GM19438 (cell line): ENCODE measurements around the gene DYTN.
A peak's percentile ranks its signal among the peaks of the same experiment; 100 is the strongest.
"Not testable (repeated sequence)": the region's sequence is repeated elsewhere in the genome, so short reads cannot be mapped to it uniquely, and the experiment has no call there.

Source experiments
- ATAC-seq: cut with Tn5 transposase; IDR thresholded peaks from one replicate; pipeline ENCODE4 v1.9.1; 2021; ENCODE audit warnings: low read depth; ENCODE audit not compliant: unreplicated experiment

Gene DYTN, protein sequence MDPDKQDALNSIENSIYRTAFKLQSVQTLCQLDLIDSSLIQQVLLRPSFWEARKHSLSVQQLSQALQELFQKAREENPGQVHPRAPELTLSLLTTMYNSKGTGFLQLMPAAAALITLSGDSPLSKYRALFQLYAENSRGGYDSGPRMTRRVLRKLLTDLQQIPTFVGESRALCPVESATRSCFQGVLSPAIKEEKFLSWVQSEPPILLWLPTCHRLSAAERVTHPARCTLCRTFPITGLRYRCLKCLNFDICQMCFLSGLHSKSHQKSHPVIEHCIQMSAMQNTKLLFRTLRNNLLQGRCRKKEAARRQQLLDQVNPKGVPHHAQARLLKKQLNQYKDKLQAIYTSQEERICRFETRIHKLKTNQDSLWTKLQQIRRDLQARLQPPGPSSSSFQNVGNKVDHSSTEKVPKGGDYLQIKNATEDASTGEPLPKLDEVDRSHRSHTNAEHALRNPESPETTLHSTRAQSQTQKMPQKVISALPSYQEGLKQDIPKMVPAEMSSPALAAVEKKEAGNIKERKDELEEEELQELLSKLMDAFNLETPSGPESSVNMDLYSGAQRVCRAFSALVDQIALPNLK

DNA sequence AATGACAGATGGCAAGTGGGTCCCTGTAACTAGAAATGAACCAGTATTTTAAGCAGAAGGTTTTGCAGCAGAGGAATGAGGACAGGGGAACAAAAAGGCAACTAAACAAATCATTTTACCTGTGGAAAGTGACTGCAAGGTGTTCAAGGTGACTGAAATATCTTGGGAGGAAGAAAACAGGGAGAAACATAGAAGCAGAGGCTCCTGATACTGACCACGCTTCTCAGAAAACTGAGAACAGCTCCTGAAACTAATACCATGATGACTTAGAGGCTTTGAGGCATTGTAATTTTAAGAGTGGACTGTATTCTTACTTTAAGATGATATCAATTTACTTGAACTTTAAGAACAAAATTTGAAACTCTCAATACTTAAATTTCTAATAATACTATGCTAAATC lies at the start of gene DYTN:
Gene DYTN, minus strand, starts transcription at position 101 of the 400 bp plus-strand sequence. CDS start 117 bp downstream, outside the sequence.
- no peak for ATAC-seq

DNA sequence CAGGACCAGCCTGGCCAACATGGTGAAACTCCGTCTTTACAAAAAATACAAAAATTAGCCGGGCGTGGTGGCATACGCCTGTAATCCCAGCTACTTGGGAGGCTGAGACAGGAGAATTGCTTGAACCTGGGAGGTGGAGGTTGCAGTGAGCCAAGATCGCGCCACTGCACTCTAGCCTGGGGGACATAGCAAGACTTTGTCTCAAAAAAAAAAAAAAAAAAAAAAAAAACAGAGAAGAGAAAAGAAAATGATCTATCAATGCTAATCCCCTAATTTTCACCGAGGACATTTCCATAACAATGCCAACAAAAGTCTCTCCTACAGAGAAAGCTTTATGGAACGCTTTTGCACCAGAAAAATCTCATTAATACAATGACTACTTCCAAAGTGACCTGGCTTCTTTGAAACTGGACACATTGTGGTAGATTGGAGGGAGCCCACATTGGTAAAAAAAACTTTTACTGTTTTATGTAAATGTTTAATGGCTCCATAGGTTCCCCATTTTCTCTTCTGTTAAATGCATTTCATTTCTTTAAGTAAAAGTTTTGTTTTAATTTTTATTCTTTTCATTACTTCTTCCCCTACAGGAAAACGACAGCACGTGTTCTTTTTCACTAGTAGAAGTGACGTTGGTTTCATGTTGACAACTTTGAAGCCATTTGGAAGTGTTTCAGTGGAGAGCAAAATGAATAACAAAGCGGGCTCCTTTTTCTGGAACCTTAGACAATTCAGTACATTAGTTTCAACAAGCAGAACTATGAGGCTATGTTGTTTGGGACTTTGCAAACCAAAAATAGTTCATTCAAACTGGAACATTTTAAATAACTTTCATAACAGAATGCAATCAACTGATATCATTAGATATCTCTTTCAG lies 48.1 kb upstream of the DYTN start:
- ATAC-seq, result no peak

DNA sequence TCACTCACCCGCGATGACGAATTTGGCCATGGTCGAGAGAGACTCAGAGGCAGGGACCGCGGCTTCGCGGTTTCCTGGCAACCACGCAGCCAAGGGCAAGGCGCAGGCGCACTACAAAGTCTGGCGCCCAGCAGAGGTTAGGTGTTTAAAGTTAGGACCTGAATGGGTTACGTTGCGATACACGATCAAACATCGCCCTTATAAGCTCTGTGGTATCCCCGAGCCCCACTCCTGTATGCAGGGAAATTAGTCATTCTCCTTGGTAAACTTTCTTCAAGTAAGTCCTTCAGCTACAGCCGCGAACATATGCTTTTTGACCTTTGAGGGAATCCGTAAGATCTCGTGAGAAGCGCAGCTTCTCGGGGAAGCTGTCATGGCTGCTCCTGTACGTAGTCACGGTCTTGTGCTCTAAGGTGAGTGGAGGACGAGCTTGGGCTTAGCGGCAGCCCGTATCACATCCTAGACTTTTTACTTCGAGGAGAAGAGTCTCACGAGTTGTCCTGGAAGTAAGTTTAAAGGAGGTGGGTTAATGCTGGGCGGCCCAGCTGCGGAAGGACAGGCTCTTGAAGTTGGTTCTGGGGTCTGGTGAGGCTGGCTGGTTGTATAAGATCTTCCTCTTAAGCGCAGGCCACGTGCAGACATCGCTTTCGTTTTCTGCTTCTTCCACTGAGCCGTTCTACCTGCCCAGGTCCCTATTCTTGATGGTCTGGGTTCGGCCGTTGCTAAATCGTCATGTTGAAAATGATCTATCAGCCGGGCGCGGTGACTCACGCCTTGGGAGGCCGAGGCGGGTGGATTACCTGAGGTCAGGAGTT lies 47.3 kb upstream of the DYTN start, which contains the start of the genes FASTKD2 and MDH1B:
Gene FASTKD2, plus strand, starts transcription at position 365 of the 815 bp plus-strand sequence. CDS start 1,088 bp downstream, outside the sequence.
Gene MDH1B, minus strand, starts transcription at position 87 of the 815 bp plus-strand sequence. Its CDS starts 57 bp downstream, at position 30.
- peak; percentile 95 for ATAC-seq

DNA sequence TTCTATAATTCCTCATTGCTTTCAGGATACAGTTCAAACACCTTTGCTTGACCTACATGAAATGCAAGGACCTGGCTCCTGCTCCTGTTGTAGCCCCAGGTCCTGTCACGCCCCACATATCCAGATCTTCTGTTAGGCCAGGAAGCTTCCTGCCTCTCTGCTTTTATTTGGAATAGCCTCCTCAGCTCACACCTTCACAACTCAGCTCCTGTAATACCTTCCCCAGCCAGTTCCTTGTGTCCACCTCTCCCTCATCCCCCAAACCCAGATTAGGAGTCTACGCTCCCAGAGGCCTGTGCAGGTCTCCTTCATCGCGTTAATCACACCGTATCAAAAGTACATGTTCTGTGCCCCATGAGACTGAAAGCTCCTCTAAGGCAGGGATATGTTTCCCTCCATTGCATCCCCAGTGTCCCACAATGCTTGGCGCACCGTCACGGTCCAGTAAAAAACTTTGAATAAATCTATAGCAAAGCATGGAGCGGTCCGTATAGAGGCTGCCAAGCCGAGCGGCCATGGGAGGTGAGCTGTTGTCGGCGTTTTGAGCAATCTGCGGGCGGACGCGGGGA lies 46.6 kb upstream of the DYTN start:
- ATAC-seq, result peak; percentile 25

DNA sequence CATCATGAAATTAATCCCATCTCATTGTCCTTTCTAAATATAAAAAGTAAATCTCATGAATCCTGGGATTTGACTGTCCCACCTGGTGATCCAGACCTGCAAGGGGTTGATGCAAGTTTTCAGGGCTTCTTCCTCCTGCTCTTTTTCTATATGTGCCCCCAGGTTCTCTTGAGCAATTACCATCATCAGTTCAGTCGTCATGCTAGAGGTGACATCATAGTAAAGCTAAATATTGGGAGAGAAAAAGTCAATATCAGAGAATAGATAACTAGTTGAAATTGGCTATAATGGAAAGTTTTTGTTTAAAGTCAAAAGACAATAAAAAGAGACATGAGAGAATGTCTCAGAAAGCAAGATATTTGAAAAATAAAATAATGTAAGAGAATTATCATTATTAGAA lies 38.6 kb upstream of the DYTN start:
- no peak for ATAC-seq

DNA sequence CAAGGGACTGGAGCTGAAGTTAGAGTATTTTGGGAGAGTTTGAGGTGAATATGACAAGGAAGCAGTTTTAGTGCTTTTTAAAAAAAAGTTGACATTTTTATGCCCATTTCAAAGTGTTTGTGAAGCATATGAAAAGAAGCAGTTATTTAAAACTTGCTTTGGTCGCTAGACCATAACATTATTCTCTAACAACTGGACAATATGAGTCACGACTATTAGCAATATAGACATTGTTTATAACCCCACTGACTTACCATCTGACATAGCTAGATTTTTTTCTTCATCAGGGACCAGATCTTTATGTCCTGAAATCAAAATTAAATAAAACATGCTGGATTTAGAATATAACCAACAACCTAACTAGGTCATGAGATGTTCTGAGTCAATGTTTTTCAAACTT lies 22.6 kb upstream of the DYTN start:
- ATAC-seq, result no peak

DNA sequence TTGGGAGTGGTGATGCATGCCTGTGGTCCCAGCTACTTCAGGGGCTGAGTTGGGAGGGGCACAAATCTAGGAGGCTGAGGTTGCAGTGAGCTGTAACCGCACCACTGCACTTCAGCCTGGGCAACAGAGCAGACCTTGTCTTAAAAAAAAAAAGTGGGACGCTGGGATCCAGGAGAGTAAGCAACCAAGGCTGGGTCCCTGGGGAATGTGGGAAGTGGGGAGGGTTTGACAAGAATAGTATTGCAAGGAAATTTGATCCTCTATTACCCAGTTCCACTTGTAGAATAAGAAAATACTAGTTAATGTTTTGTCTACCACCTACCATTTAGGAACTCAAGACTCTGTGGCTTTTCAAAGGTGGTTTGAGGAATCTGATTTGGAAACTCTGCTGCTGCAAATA lies 21.1 kb upstream of the DYTN start:
- ATAC-seq, result no peak

DNA sequence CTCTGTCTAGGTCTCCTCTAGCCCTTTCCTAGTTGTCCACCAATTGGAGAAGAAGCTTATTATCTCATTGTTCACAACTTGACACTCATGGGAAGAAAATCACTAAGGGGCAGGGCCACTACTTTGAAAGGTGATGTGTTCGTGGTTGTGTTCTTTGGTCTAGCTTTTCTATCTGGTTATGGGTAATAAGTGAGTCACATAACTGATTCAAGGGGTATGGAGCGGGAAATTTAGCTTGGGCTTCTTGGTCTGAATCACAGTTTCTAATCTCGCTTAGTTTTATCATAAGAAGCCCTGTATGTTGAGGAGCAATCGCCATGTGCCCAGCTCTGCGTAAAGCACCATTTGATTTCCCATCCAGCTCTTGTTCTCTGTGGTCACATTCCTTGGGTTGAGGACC lies 18.7 kb upstream of the DYTN start:
- ATAC-seq, result no peak

DNA sequence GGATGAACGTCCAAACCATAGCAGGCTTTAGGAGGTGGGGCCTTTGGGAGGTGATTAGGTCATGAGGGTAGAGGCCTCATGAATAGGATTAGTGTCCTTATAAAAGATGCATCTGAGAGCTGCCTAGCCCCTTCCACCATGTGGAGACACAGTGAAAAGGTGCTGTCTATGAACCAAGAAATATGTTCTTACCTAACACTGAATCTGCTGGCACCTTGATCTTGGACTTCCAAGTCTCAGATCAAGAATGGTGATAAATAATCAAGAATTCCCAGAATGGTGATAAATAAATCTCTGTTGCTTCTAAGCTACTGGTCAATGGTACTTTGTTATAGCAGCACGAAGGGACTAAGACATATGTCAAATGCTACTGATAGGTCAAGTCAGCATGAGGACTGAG lies 15.1 kb upstream of the DYTN start:
- ATAC-seq, result no peak

DNA sequence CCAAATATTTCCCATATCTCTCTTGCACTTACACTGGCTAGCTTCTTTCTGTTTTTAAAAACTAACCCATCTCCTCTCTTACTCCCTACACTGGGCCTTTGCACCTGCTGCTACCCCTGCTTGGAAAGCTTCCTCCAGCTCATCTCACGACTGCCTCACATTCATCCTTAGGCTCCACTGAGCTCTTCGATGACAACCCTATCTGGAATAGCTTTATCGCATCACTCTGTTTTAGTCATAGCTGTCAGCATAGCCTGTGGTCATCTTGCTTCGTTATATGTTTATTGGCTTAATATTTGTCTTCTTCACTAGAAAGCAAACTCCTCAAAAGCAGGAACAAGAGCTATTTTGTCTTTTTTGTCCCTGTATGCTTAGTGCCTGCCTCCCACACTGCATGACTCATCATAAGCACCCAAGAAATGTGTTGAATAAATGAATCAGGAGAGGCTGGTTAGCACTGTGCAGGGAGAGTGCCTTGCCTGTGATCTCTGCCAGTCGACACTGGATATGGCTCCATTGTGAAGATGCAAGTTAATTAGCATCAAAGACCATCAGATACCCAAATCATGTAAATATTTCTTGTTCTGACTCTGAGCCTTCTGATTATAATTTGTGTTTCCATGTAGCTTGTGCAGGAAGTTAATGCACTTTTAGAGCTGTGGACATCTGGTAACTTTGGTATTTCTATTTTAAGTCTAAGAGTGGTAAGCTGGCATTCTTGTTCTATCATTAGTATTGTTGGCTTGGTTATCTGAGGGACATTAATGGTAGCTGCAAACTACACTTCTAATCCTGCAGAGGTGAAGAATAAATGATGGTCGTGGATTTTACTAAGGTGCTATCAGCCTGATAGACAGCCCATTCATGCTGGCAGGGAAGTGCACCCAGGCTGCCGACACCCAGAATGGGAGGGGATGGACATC lies 10.3 kb upstream of the DYTN start:
- ATAC-seq, result no peak

DNA sequence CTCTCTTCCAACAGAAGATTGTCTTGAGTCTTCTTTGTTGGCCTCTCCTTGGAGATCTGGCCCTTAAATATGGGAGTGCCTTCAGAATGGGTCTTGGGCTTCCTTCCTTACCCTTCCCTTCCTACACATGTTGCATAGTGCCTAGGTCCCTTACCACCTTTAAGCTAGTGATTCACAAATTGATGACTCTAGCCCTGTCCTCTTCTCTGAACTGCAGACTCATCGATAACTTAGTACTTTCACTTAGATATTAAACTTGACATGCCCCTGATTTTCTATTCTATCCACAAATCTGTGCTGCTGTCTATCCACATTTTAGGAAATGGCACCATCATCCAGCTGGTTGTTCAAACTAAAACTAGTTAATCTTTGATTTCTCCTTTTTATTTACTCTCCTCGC lies 9.1 kb upstream of the DYTN start:
- no peak for ATAC-seq

DNA sequence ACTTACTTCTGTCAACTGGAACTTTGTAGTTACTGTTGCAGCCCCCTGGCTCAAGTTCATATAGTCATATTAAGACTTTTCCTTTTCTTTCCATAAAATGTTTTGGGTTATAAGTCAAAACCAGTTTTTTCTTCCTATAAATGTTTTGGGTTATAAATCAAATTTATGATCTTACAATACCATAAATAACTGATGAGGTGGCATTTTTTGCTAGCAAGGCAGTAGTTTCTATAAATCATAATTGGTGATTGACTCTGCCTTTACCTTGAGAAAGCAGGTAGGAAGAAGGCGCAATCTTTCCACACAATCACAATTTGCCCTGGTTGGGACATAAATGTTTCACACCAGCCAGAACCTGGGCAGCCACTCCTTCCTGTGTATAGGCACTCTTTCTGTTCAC lies 5.1 kb upstream of the DYTN start:
- ATAC-seq, result no peak

DNA sequence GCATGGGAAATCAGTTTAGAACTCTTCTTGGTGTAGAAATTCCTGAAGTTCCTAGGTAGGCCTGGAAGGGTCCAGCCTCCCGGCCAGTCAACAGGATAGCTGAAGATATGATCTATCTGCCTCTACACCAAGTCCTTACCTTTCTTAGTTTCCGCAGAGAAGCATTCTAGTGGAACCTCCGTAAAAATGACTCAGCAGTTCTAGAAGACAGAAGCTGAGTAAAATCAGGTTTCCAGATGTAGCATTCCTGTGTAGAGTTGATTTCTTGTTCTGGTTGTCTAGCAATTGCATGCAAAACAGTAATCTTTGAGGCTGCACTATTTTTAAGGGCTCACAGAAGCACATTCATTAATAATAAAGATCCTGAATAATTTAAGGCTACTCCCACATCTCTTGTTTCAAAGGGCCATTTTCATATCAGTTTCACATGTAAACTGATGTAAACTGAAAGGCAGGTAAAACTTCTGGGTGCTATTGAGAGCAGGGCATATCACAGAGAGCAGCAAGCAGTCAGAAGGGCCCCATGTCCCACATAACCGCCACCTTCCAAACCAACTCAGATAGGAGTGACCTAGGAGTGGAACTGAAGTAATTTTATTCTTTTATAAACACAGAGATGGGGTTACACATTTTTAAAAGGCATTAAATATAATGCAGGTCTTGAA lies 3.2 kb upstream of the DYTN start:
- peak; percentile 49 for ATAC-seq

DNA sequence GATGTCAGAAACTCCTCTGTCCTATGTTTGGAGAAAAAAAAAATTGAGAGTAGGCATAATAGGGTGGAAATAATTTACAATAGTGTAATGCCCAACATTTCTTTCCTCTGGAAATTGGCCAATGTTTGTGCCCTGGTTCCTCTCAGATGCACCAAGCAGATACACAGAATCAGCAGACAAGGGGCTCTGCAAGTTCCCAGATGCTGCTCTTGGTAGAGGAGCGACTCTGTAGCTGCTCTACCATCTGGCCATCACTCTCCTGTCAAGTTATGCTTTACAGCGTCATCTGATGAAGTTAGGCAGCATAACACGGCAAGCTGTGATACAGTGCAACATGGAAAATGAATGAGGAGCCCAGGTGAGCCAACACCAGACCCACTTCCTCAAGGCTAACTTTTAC lies 1.6 kb downstream of the DYTN start:
- ATAC-seq, result no peak

DNA sequence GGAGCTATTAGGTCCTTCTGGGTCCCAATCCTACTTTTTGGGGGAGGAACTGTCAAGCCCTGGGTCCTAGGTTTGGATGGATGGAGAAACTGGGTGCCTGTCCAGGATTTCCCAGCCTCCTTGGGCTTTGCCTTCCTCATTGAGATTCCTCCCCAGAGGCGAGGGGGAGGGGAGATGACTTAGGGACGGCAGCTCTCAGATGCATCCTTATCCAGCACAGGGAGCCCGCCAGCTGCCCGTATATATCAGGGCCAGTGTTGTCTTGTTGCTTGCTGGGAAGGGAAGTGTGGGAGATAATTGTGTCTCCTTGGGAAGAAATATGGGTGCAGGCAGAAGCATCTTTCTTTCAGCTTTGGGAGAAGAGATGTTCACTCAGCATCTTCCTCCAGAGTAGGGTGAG lies 3.0 kb downstream of the DYTN start:
- ATAC-seq, result not testable (repeated sequence)

DNA sequence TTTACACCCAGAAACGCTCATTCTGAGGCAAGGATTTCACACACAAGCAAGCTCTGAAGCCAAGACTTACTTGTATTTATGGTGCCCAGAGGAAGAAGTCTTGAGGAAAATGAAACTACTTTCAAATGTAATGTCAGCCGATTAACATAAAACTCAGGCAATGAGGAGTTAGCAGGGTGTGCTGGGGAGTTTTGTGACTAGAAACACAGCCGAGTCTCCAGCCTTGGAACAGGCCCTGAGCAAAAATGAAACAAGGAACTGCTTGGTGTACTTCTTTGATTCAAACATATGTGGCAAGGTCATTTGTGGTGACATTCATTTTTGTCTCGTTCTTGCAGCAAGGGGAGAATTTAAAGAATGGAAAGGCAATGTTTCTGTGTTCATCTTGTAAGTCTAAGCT lies 4.5 kb downstream of the DYTN start:
- ATAC-seq, result no peak

DNA sequence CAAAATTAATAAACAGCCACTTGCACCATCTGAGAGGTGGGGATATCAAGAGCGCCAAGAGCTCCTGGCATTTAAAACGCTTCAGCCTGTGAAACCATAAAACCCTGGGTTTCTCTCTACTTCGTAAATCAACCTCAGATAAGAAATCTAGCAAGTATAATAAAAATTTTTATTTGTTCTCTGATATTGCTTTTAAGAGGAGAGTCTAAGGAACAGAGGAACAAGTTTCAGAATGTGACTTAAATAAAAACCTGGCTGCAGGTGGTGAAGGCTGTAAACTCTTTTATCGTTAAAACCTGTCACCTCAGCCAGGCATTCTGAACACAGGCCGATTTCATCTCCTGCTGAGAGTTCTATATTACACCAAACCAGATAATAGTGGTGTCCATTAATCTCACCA lies 9.9 kb downstream of the DYTN start:
- ATAC-seq, result no peak

DNA sequence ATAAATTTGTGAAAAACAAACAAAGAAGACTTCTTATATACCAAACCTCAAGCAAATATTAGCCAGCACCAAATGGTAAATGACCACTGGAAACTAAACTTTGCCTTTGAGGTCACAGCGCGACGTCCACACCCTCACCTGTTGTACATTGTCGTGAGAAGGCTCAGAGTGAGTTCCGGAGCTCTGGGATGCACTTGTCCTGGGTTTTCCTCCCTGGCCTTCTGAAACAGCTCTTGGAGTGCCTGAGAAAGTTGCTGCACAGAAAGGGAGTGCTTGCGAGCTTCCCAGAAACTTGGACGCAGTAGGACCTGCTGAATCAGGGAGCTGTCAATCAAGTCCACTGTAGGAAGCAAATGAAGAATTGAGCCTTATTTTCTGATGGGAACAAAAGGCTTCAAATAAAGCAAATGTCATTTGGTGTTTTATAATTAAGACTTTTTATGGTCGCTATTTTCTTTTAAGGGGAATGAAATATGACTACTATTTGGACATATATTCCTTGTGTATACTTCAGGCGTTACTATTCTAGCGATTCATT lies 11.0 kb downstream of the DYTN start:
- ATAC-seq, result no peak
